ENCODE data around the gene TTC9C.
"Not testable (repeated sequence)": the region's sequence is repeated elsewhere in the genome, so short reads cannot be mapped to it uniquely, and the experiment has no call there.

TTC9C gene

GRCh38 chr11:62747475-62748160 lies 19.3 kb downstream of the TTC9C start:
- H3K9ac ChIP-seq (ENCODE audit: low read length in 5 of 5), result no peak overlapping the region
- H3K27ac ChIP-seq (ENCODE audit: low read depth, low read length), result no peak overlapping the region
- H3K36me3 ChIP-seq (ENCODE audit: control insufficient read depth in 5 of 5, insufficient read depth in 5 of 5, low read length in 5 of 5), result peaks cover 0 to 14% (median 9%) of the 10 kb centered on the region in 5 donors

GRCh38 chr11:62749931-62750330 lies 21.6 kb downstream of the TTC9C start:
- H3K27ac ChIP-seq (ENCODE audit: low read depth, low read length); H3K27me3 ChIP-seq (ENCODE audit: control insufficient read depth in 5 of 5, insufficient read depth in 4 of 5, low read length in 5 of 5); H3K4me3 ChIP-seq (ENCODE audit: low read depth in 1 of 5, low read length in 5 of 5); H3K9me3 ChIP-seq (ENCODE audit: control insufficient read depth in 5 of 5, low read length in 5 of 5); H3K9ac ChIP-seq (ENCODE audit: low read length in 5 of 5): not testable (repeated sequence)
- peaks cover 13 to 27% (median 18%) of the 10 kb centered on the region in 5 donors for H3K4me1 ChIP-seq (ENCODE audit: control insufficient read depth in 5 of 5, insufficient read depth in 5 of 5, low read length in 5 of 5)
- peaks cover 0 to 17% (median 13%) of the 10 kb centered on the region in 5 donors for H3K36me3 ChIP-seq (ENCODE audit: control insufficient read depth in 5 of 5, insufficient read depth in 5 of 5, low read length in 5 of 5)

More at GRCh38 chr11:62747475-62748160, 19.3 kb downstream of the TTC9C start:
- Histone ChIP-seq H3K4me1 (ENCODE audit: control insufficient read depth in 5 of 5, insufficient read depth in 5 of 5, low read length in 5 of 5) (peaks cover under 1 to 11% (median 8%) of the 10 kb centered on the region in 5 donors), H3K4me3 (ENCODE audit: low read depth in 1 of 5, low read length in 5 of 5) (no peak overlapping the region), H3K27me3 (ENCODE audit: control insufficient read depth in 5 of 5, insufficient read depth in 4 of 5, low read length in 5 of 5) (no peaks in the 10 kb centered on the region), H3K9me3 (ENCODE audit: control insufficient read depth in 5 of 5, low read length in 5 of 5) (no peaks in the 10 kb centered on the region)

- Histone ChIP-seq H3K4me1 (ENCODE audit: control insufficient read depth in 5 of 5, insufficient read depth in 5 of 5, low read length in 5 of 5) (peaks cover 13 to 27% (median 18%) of the 10 kb centered on the region in 5 donors), H3K27ac (ENCODE audit: low read depth, low read length) (no peak overlapping the region), H3K36me3 (ENCODE audit: control insufficient read depth in 5 of 5, insufficient read depth in 5 of 5, low read length in 5 of 5) (peaks cover 0 to 17% (median 13%) of the 10 kb centered on the region in 5 donors), H3K9ac (ENCODE audit: low read length in 5 of 5) (no peak overlapping the region), H3K27me3 (ENCODE audit: control insufficient read depth in 5 of 5, insufficient read depth in 4 of 5, low read length in 5 of 5) (no peaks in the 10 kb centered on the region), H3K4me3 (ENCODE audit: low read depth in 1 of 5, low read length in 5 of 5) (peak overlapping the region in 1 of 5 donors; percentile 96), H3K9me3 (ENCODE audit: control insufficient read depth in 5 of 5, low read length in 5 of 5) (no peaks in the 10 kb centered on the region)
Observed at GRCh38 chr11:62752177-62752785, 24.0 kb downstream of the TTC9C start.

- Histone ChIP-seq H3K36me3 (ENCODE audit: control insufficient read depth in 5 of 5, insufficient read depth in 5 of 5, low read length in 5 of 5) (peaks cover 0 to 17% (median 13%) of the 10 kb centered on the region in 5 donors), H3K27me3 (ENCODE audit: control insufficient read depth in 5 of 5, insufficient read depth in 4 of 5, low read length in 5 of 5) (no peaks in the 10 kb centered on the region), H3K4me3 (ENCODE audit: low read depth in 1 of 5, low read length in 5 of 5) (peak overlapping the region; percentile 96 to 100 (median 99)), H3K9me3 (ENCODE audit: control insufficient read depth in 5 of 5, low read length in 5 of 5) (no peaks in the 10 kb centered on the region), H3K9ac (ENCODE audit: low read length in 5 of 5) (peak overlapping the region in 4 of 5 donors; percentile 54 to 84 (median 67)), H3K27ac (ENCODE audit: low read depth, low read length) (peak overlapping the region; percentile 84), H3K4me1 (ENCODE audit: control insufficient read depth in 5 of 5, insufficient read depth in 5 of 5, low read length in 5 of 5) (peaks cover 13 to 27% (median 18%) of the 10 kb centered on the region in 5 donors)
Observed at GRCh38 chr11:62752994-62753735, 24.9 kb downstream of the TTC9C start.

- Histone ChIP-seq H3K9ac (ENCODE audit: low read length in 5 of 5) (peak within 1 kb of the TSS in 4 of 5 donors; percentile 77 to 84 (median 82)), H3K9me3 (ENCODE audit: control insufficient read depth in 5 of 5, low read length in 5 of 5) (no peaks in the 10 kb centered on the region), H3K4me1 (ENCODE audit: control insufficient read depth in 5 of 5, insufficient read depth in 5 of 5, low read length in 5 of 5) (peaks cover 13 to 27% (median 18%) of the 10 kb centered on the region in 5 donors), H3K36me3 (ENCODE audit: control insufficient read depth in 5 of 5, insufficient read depth in 5 of 5, low read length in 5 of 5) (peaks cover 0 to 14% (median 11%) of the 10 kb centered on the region in 5 donors), H3K27ac (ENCODE audit: low read depth, low read length) (peak within 1 kb of the TSS; percentile 84), H3K27me3 (ENCODE audit: control insufficient read depth in 5 of 5, insufficient read depth in 4 of 5, low read length in 5 of 5) (no peaks in the 10 kb centered on the region), H3K4me3 (ENCODE audit: low read depth in 1 of 5, low read length in 5 of 5) (peak within 1 kb of the TSS; percentile 96 to 100 (median 99))
Observed at GRCh38 chr11:62753736-62754603, 25.7 kb downstream of the TTC9C start, which contains the start of gene ZBTB3. ZBTB3 (minus strand) TSS chr11:62754160; CDS start chr11:62753664, 496 bp downstream.

- H3K27me3 ChIP-seq (ENCODE audit: control insufficient read depth in 5 of 5, insufficient read depth in 4 of 5, low read length in 5 of 5), result no peaks in the 10 kb centered on the region
- H3K9ac ChIP-seq (ENCODE audit: low read length in 5 of 5), result no peak overlapping the region
- peaks cover 0 to 13% (median 11%) of the 10 kb centered on the region in 5 donors for H3K36me3 ChIP-seq (ENCODE audit: control insufficient read depth in 5 of 5, insufficient read depth in 5 of 5, low read length in 5 of 5)
- no peak overlapping the region for H3K27ac ChIP-seq (ENCODE audit: low read depth, low read length)
- no peaks in the 10 kb centered on the region for H3K9me3 ChIP-seq (ENCODE audit: control insufficient read depth in 5 of 5, low read length in 5 of 5)
- no peak overlapping the region for H3K4me3 ChIP-seq (ENCODE audit: low read depth in 1 of 5, low read length in 5 of 5)
- peaks cover 13 to 27% (median 18%) of the 10 kb centered on the region in 5 donors for H3K4me1 ChIP-seq (ENCODE audit: control insufficient read depth in 5 of 5, insufficient read depth in 5 of 5, low read length in 5 of 5)
Observed at GRCh38 chr11:62755086-62755615, 26.9 kb downstream of the TTC9C start.

GRCh38 chr11:62757846-62758788 lies 29.8 kb downstream of the TTC9C start:
- H3K27me3 ChIP-seq (ENCODE audit: control insufficient read depth in 5 of 5, insufficient read depth in 4 of 5, low read length in 5 of 5), result no peaks in the 10 kb centered on the region
- H3K27ac ChIP-seq (ENCODE audit: low read depth, low read length), result no peak overlapping the region
- H3K4me1 ChIP-seq (ENCODE audit: control insufficient read depth in 5 of 5, insufficient read depth in 5 of 5, low read length in 5 of 5), result peaks cover 12 to 26% (median 20%) of the 10 kb centered on the region in 5 donors
- H3K4me3 ChIP-seq (ENCODE audit: low read depth in 1 of 5, low read length in 5 of 5), result no peak overlapping the region
- no peaks in the 10 kb centered on the region for H3K9me3 ChIP-seq (ENCODE audit: control insufficient read depth in 5 of 5, low read length in 5 of 5)
- no peak overlapping the region for H3K9ac ChIP-seq (ENCODE audit: low read length in 5 of 5)
- peaks cover 0 to 6% (median 0%) of the 10 kb centered on the region in 5 donors for H3K36me3 ChIP-seq (ENCODE audit: control insufficient read depth in 5 of 5, insufficient read depth in 5 of 5, low read length in 5 of 5)

GRCh38 chr11:62760867-62761227 lies 32.6 kb downstream of the TTC9C start:
- Histone ChIP-seq H3K4me1 (ENCODE audit: control insufficient read depth in 5 of 5, insufficient read depth in 5 of 5, low read length in 5 of 5) (peaks cover 4 to 18% (median 15%) of the 10 kb centered on the region in 5 donors), H3K36me3 (ENCODE audit: control insufficient read depth in 5 of 5, insufficient read depth in 5 of 5, low read length in 5 of 5) (peaks cover 0 to 13% (median 7%) of the 10 kb centered on the region in 5 donors), H3K4me3 (ENCODE audit: low read depth in 1 of 5, low read length in 5 of 5) (peak overlapping the region; percentile 11 to 92 (median 48))
- H3K9me3 ChIP-seq (ENCODE audit: control insufficient read depth in 5 of 5, low read length in 5 of 5); H3K27ac ChIP-seq (ENCODE audit: low read depth, low read length); H3K9ac ChIP-seq (ENCODE audit: low read length in 5 of 5); H3K27me3 ChIP-seq (ENCODE audit: control insufficient read depth in 5 of 5, insufficient read depth in 4 of 5, low read length in 5 of 5): not testable (repeated sequence)

All from subcutaneous abdominal adipose tissue (tissue), 5 donors.